ENCODE measurements around the gene FN1.

GRCh38 chr2:215359576-215359922, 76.3 kb downstream of the FN1 start:
- TF ChIP-seq CTCF (IDR thresholded peaks at IDR 0.05): no peak
- no peak for TF ChIP-seq POLR2A (IDR thresholded peaks at IDR 0.05)

All from thyroid gland (tissue), 4 donors.